Erythroblast (primary cell): ENCODE data around the gene CHRM5.

Source experiments
- GATA1 ChIP-seq: IDR thresholded peaks from 2 replicates; pipeline ENCODE4 v1.6.1; 2011; ENCODE audit warnings: low read depth, mild to moderate bottlenecking, control low read depth, low read length, moderate library complexity
- POLR2A ChIP-seq: IDR thresholded peaks from 2 replicates; pipeline ENCODE4 v1.6.1; 2011; ENCODE audit warnings: mild to moderate bottlenecking, low read length

GRCh38 chr15:33968224-33968623 lies at the start of gene CHRM5:
- no peak for TF ChIP-seq POLR2A
- no peak for TF ChIP-seq GATA1
